Endothelial cell (in vitro differentiated cells): Measurements from ENCODE around the gene RTP3. TPM values are rescaled to one million over a fixed set of nuclear protein-coding genes. Genes with fewer than 3 reads are reported as not detected.

Source experiments
- DNase-seq: peaks from one replicate; pipeline ENCODE4 v3.0.0; 2021; ENCODE audit warnings: low spot score
- H3K27ac Mint-ChIP-seq: one replicate; pipeline ENCODE4 v1.8.0; 2021; ENCODE audit warnings: mixed read lengths, inconsistent platforms; ENCODE audit not compliant: unreplicated experiment
- H3K27me3 Mint-ChIP-seq: one replicate; pipeline ENCODE4 v1.8.0; 2021; ENCODE audit warnings: mild to moderate bottlenecking, moderate library complexity, mixed read lengths, inconsistent platforms; ENCODE audit not compliant: unreplicated experiment
- H3K36me3 Mint-ChIP-seq: one replicate; pipeline ENCODE4 v1.8.0; 2021; ENCODE audit warnings: mild to moderate bottlenecking, low read depth, mixed read lengths, inconsistent platforms; ENCODE audit not compliant: unreplicated experiment
- H3K4me1 Mint-ChIP-seq: one replicate; pipeline ENCODE4 v1.8.0; 2021; ENCODE audit warnings: mild to moderate bottlenecking, mixed read lengths, inconsistent platforms; ENCODE audit not compliant: unreplicated experiment
- H3K4me3 Mint-ChIP-seq: one replicate; pipeline ENCODE4 v1.8.0; 2021; ENCODE audit warnings: mild to moderate bottlenecking, mixed read lengths, inconsistent platforms; ENCODE audit not compliant: unreplicated experiment
- H3K9me3 Mint-ChIP-seq: one replicate; pipeline ENCODE4 v1.8.0; 2021; ENCODE audit warnings: mixed read lengths, inconsistent platforms; ENCODE audit not compliant: unreplicated experiment
- total RNA-seq: library from RNA; stranded (reverse); fragmentation: NEBNext Ultra II Directional; extraction: Animal tissue kit (Norgen Biotek cat#: 25700); gene quantifications from one replicate; pipeline ENCODE4 v1.2.1, GENCODE V29; 2021; ENCODE audit not compliant: unreplicated experiment
- TF ChIP-seq, protein P1 (sequence below): fragments of 200-600 bp; sonication (generic); IDR thresholded peaks from one replicate; pipeline ENCODE4 v1.5.0; 2021; ENCODE audit warnings: antibody characterized with exemption; ENCODE audit not compliant: unreplicated experiment

The RTP3 gene
- total RNA-seq, 1 donor from 2014 or later = not detected

DNA sequence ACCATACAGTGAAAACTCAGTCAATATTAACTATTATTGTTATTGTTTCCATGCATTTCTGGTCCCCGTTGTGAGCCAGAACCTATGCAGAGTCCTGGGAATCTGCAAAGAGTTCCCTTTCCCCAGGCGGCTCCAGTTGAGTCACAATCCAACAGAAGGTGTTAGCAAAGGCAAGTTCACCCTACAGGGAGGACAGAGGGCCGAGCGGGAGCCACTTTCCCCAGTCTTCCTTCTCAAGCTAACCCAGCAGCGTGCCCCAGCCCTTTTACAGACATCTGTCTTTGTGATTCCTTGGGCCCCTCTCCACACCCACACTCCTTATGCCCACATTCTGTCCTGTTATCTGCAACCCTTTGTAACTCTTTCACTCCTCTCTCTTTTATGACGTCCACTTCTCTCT lies 20.0 kb upstream of the RTP3 start:
- Mint-ChIP-seq H3K9me3 (no peaks in the 10 kb centered on the region), H3K4me1 (peaks cover 13% of the 10 kb centered on the region), H3K27ac (no peak overlapping the region), H3K27me3 (no peaks in the 10 kb centered on the region), H3K36me3 (peaks cover 3% of the 10 kb centered on the region), H3K4me3 (no peak overlapping the region)
- DNase-seq = no peak
- TF ChIP-seq, protein P1, sequence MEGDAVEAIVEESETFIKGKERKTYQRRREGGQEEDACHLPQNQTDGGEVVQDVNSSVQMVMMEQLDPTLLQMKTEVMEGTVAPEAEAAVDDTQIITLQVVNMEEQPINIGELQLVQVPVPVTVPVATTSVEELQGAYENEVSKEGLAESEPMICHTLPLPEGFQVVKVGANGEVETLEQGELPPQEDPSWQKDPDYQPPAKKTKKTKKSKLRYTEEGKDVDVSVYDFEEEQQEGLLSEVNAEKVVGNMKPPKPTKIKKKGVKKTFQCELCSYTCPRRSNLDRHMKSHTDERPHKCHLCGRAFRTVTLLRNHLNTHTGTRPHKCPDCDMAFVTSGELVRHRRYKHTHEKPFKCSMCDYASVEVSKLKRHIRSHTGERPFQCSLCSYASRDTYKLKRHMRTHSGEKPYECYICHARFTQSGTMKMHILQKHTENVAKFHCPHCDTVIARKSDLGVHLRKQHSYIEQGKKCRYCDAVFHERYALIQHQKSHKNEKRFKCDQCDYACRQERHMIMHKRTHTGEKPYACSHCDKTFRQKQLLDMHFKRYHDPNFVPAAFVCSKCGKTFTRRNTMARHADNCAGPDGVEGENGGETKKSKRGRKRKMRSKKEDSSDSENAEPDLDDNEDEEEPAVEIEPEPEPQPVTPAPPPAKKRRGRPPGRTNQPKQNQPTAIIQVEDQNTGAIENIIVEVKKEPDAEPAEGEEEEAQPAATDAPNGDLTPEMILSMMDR = no peak

DNA sequence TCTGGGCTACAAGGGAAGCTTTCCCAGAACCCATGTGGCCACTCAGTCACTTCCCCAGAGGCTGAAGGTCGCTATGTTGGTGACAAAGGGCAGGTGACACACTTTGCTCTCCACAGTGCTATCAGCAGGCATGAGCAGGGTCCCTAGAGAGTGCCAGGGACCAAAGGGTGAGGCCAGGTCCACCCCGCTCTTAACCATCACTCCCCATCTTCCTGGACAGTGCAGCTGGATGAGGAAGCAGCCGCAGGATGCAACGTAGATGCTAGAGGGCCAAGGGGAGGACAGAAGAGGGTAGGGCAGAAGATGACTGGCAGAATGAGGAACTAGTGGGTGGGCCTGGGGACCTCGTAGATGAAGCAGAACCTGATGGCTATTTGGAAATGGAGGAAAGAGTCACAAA lies 19.4 kb upstream of the RTP3 start:
- TF ChIP-seq, protein P1 = no peak
- no peak for DNase-seq
- peaks cover 18% of the 10 kb centered on the region for H3K4me1 Mint-ChIP-seq
- no peaks in the 10 kb centered on the region for H3K9me3 Mint-ChIP-seq
- peaks cover 3% of the 10 kb centered on the region for H3K36me3 Mint-ChIP-seq
- H3K4me3 Mint-ChIP-seq = no peak overlapping the region
- peaks cover 1% of the 10 kb centered on the region for H3K27me3 Mint-ChIP-seq
- no peak overlapping the region for H3K27ac Mint-ChIP-seq

DNA sequence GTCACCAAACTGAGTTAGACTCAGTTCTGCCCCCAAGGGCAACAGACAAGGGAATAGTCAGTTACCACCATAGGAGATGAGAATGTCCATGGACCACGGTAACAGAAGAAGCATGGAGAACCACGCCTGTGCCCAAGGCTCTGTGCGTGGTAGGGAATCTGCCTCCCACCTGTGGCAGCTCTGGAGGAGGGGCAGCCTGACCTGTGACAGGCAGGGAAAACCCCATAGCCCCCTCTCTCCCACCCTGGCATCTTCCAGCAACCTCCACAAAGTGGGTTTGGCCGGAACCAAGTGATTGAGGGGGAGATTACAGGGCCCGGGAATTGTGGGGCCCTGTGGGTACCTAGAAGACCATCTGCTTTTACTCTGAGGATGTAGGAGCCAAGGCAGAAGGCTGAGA lies 18.8 kb upstream of the RTP3 start:
- H3K27ac Mint-ChIP-seq = no peak overlapping the region

DNA sequence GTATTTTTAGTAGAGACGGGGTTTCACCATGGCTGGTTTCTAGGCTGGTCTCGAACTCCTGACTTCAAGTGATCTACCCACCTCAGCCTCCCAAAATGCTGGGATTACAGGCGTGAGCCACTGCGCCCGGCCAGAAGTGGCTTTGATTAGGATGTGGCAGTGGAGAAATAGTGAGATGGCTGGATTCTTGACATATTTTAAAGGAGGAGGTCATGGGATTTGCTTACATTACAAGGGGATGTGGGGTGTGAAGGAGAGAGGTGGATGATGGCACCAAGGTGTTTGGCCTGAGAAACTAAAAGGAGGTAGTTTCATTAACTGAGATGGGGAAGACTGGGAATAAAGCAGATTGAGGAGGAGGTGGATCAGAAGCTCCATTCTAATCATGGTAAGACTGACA lies 18.1 kb upstream of the RTP3 start:
- peaks cover 3% of the 10 kb centered on the region for H3K27me3 Mint-ChIP-seq
- H3K4me1 Mint-ChIP-seq = peaks cover 18% of the 10 kb centered on the region
- no peak overlapping the region for H3K27ac Mint-ChIP-seq
- no peak overlapping the region for H3K4me3 Mint-ChIP-seq
- peaks cover 3% of the 10 kb centered on the region for H3K36me3 Mint-ChIP-seq
- DNase-seq = no peak
- TF ChIP-seq, protein P1 = no peak
- no peaks in the 10 kb centered on the region for H3K9me3 Mint-ChIP-seq

More for the DNA sequence above, 18.8 kb upstream of the RTP3 start:
- DNase-seq = no peak
- H3K9me3 Mint-ChIP-seq = no peaks in the 10 kb centered on the region
- H3K4me1 Mint-ChIP-seq = peaks cover 18% of the 10 kb centered on the region
- TF ChIP-seq, protein P1 = no peak
- peaks cover 3% of the 10 kb centered on the region for H3K27me3 Mint-ChIP-seq
- H3K4me3 Mint-ChIP-seq = no peak overlapping the region
- H3K36me3 Mint-ChIP-seq = peaks cover 3% of the 10 kb centered on the region

DNA sequence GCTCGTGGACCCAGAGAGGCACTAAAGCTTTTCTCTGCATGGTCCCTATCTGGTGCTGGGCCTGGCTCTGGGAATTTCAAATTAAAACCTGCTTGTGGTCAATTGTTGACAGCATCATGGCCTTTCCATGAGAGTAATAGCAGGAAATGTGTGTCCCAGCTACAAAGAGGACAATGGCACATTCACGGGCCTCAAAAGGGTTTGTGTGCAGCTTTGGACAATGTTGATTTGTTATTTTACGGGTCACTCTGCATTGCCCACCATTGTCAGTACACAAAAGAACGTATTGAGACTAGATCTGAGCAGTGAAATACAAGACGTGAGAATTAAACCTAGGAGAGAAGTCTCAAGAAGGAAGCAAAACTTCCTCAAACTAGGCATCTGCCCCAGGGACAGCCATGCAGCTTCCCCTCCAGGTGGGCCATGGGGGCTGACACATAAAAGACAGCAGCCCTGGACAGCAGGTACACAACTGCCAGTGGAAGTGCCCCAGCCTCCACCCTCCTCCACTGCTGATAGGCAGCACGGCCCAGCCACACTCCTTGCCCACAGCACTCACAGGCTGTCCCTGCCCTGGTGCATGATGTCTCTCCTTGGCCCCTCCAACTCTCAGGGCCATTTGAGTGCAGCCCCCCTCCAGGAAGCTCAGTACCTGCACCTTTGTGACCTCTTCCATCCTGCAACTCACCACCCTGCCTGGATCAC lies 17.1 kb upstream of the RTP3 start:
- Mint-ChIP-seq H3K9me3 (no peaks in the 10 kb centered on the region), H3K4me1 (peaks cover 18% of the 10 kb centered on the region), H3K4me3 (no peak overlapping the region), H3K27me3 (peaks cover 3% of the 10 kb centered on the region), H3K36me3 (no peaks in the 10 kb centered on the region), H3K27ac (no peak overlapping the region)
- DNase-seq = no peak
- TF ChIP-seq, protein P1 = no peak
